Amniotic stem cell (primary cell): ENCODE measurements around the gene METTL22.

Source experiments
- DNase-seq: peaks from one replicate; lab custom pipeline; 2025; lab: John Stamatoyannopoulos, UW

METTL22 gene

DNA sequence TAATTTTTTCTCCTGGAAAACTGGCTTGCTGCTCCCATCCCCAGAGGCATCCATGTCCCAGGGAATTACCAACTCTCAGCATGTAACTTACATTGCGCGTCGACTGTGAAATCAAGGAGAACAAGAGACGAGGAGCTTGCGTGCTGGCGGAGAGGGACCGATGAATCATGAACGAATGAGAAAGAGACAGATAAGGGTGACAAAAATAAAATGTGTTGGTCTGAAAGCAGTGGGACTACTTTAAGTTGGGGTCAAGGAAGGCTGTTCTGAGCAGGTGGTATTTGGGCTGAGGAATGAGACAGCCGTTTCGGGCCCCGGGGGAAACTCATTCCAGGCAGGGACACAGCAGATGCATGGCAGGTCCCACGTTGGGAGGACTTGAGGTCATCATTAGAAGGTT, 75.4 kb downstream of the METTL22 start:
- DNase-seq, result no peak

DNA sequence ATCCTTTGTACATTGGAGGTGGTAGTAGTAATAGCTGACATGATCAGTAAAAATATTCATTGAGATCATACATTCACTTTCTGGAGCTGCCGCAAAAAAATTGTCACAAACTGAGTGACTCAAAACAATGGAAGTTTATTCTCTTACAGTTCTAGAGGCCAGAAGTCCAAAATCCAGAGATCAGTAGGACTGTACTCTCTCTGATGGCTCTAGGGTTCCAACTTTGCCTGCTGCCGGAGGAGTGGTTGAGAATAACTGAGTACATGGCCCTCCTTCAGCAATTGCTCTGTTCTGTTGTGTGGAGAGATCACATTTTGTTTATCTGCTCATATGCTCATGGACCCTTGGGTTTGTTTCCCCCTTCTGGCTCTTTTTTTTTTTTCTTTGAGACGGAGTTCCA, 76.5 kb downstream of the METTL22 start:
- DNase-seq, result no peak
